GM23338 (cell line): ENCODE data around the gene DGKB. TPM values are rescaled to one million over a fixed set of nuclear protein-coding genes. Genes with fewer than 3 reads are reported as not detected.

Experiments
- ATAC-seq: fragments of 200-7000 bp; cut with Tn5 transposase; 3 replicates; pipeline ENCODE4 v1.9.1; 2020
- DNase-seq: peaks from one replicate; pipeline ENCODE4 v3.0.0-alpha.2; 2015; ENCODE audit warnings: low spot score
- H2AFZ ChIP-seq: fragments of 200-600 bp; sonication (generic); 2 replicates; pipeline ENCODE4 v1.8.0; 2016; ENCODE audit warnings: antibody characterized with exemption, mild to moderate bottlenecking, moderate library complexity
- H3F3A ChIP-seq: fragments of 200-600 bp; sonication (generic); replicated peaks from 2 replicates; pipeline ENCODE4 v1.8.0; 2017; ENCODE audit warnings: antibody characterized with exemption, mixed run types, low read depth
- H3K27ac ChIP-seq: fragments of 200-600 bp; sonication (generic); 2 replicates; pipeline ENCODE4 v1.6.1; 2016; ENCODE audit warnings: low read depth
- H3K27me3 ChIP-seq: fragments of 200-600 bp; sonication (generic); 2 replicates; pipeline ENCODE4 v1.8.0; 2016; ENCODE audit warnings: mild to moderate bottlenecking, mixed run types, moderate library complexity; ENCODE audit not compliant: insufficient read depth
- H3K36me3 ChIP-seq: fragments of 200-600 bp; sonication (generic); 2 replicates; pipeline ENCODE4 v1.8.0; 2016; ENCODE audit warnings: mild to moderate bottlenecking; ENCODE audit not compliant: insufficient read depth
- H3K4me1 ChIP-seq: fragments of 200-600 bp; sonication (generic); 2 replicates; pipeline ENCODE4 v1.8.0; 2016; ENCODE audit warnings: mild to moderate bottlenecking, moderate library complexity; ENCODE audit not compliant: insufficient read depth
- H3K4me2 ChIP-seq: fragments of 200-600 bp; sonication (generic); 2 replicates; pipeline ENCODE4 v1.7.1; 2017; ENCODE audit warnings: mixed run types
- H3K4me3 ChIP-seq: fragments of 200-600 bp; sonication (generic); 2 replicates; pipeline ENCODE4 v1.6.1; 2016; ENCODE audit warnings: mixed run types
- H3K79me2 ChIP-seq: fragments of 200-600 bp; sonication (generic); replicated peaks from 2 replicates; pipeline ENCODE4 v1.8.0; 2017; ENCODE audit warnings: mild to moderate bottlenecking; ENCODE audit not compliant: insufficient read depth
- H3K9me2 ChIP-seq: fragments of 200-600 bp; sonication (generic); 2 replicates; pipeline ENCODE4 v1.8.0; 2017; ENCODE audit not compliant: insufficient read depth
- H4K20me1 ChIP-seq: fragments of 200-600 bp; sonication (generic); replicated peaks from 2 replicates; pipeline ENCODE4 v1.8.0; 2017; ENCODE audit warnings: mild to moderate bottlenecking; ENCODE audit not compliant: insufficient read depth
- H3K27ac Mint-ChIP-seq: 2 replicates; pipeline ENCODE4 v1.8.0; 2020; ENCODE audit warnings: inconsistent platforms, mild to moderate bottlenecking, moderate library complexity, mixed read lengths
- H3K27me3 Mint-ChIP-seq: 3 replicates; pipeline ENCODE4 v1.8.0; 2022; ENCODE audit warnings: low read depth, mild to moderate bottlenecking, moderate library complexity, mixed read lengths, inconsistent platforms; ENCODE audit not compliant: insufficient read depth, poor library complexity
- H3K36me3 Mint-ChIP-seq: 3 replicates; pipeline ENCODE4 v1.8.0; 2021; ENCODE audit warnings: low read depth, mild to moderate bottlenecking, inconsistent platforms, moderate library complexity, mixed read lengths
- H3K4me1 Mint-ChIP-seq: 3 replicates; pipeline ENCODE4 v1.8.0; 2020; ENCODE audit warnings: mild to moderate bottlenecking, inconsistent platforms, mixed read lengths
- H3K4me3 Mint-ChIP-seq: 3 replicates; pipeline ENCODE4 v1.8.0; 2021; ENCODE audit warnings: moderate library complexity, mild to moderate bottlenecking, inconsistent platforms, mixed read lengths
- H3K9me3 Mint-ChIP-seq: 3 replicates; pipeline ENCODE4 v1.8.0; 2020; ENCODE audit warnings: moderate library complexity, mild to moderate bottlenecking, inconsistent platforms, mixed read lengths
- CREB1 ChIP-seq: fragments of 250-450 bp; sonication (Bioruptor Pico); IDR thresholded peaks from 2 replicates; pipeline ENCODE4 v1.5.0; 2020; ENCODE audit warnings: low read depth, mild to moderate bottlenecking, moderate library complexity
- EZH2 ChIP-seq: fragments of 200-600 bp; sonication (generic); IDR thresholded peaks from one replicate; pipeline ENCODE4 v1.8.0; 2017; ENCODE audit warnings: antibody characterized with exemption, mild to moderate bottlenecking, low read depth; ENCODE audit not compliant: unreplicated experiment
- JUNB ChIP-seq: IDR thresholded peaks from one replicate; pipeline ENCODE4 v1.6.1; 2016; ENCODE audit warnings: antibody characterized with exemption; ENCODE audit not compliant: unreplicated experiment
- NANOG ChIP-seq: IDR thresholded peaks from 2 replicates; pipeline ENCODE4 v1.6.1; 2016; ENCODE audit warnings: antibody characterized with exemption, borderline replicate concordance
- POLR2AphosphoS5 ChIP-seq: IDR thresholded peaks from 2 replicates; pipeline ENCODE4 v1.6.1; 2016; ENCODE audit warnings: antibody characterized with exemption, low read depth
- REST ChIP-seq: IDR thresholded peaks from one replicate; pipeline ENCODE4 v1.6.1; 2018; ENCODE audit warnings: antibody characterized with exemption; ENCODE audit not compliant: unreplicated experiment
- STAT1 ChIP-seq: IDR thresholded peaks from one replicate; pipeline ENCODE4 v1.6.1; 2016; ENCODE audit warnings: antibody characterized with exemption; ENCODE audit not compliant: unreplicated experiment
- ZNF114 ChIP-seq: fragments of 250-450 bp; sonication (Bioruptor Pico); IDR thresholded peaks from 2 replicates; pipeline ENCODE4 v1.5.0; 2020; ENCODE audit warnings: mild to moderate bottlenecking, moderate library complexity
- polyA plus RNA-seq: library from polyadenylated mRNA; unstranded; fragments of >200 nt; fragmentation: Nextera tagmentation; extraction: Ambion mirVana; gene quantifications from 2 replicates; pipeline ENCODE4 v1.2.1, GENCODE V29; 2016
- total RNA-seq: library from RNA; depleted of rRNA; stranded (reverse); fragments of >200 nt; shearing (Covaris generic); gene quantifications from 2 replicates; pipeline ENCODE4 v1.2.3, GENCODE V29; 2014
- TF ChIP-seq, protein P1 (sequence below): IDR thresholded peaks from 2 replicates; pipeline ENCODE4 v1.6.1; 2016; ENCODE audit warnings: antibody characterized with exemption

Gene DGKB
- total and polyA plus RNA-seq, 2 experiments from 2014 or later: 4.8 to 11.5 TPM

DNA sequence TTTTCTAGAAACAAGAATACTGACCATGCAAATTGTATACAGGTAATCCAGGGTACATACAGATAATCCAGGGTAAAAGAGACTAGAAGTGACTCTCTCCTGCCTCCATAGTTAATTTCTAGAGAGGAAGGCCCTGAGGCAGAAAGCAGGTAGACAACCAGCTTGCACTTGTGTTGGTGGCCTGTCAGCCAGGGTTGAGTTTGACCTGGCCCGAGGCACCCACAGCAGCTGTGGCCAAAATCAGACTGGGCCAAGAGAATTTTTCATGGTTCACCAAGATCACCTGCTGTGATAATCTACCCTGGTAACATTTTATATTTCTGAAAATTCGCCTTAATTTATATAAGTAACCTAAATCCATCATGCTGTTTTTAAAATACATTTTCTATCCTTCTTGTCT is 526.6 kb downstream of the DGKB start (continued):
- TF ChIP-seq REST: no peak
- no peak for TF ChIP-seq EZH2
- TF ChIP-seq CREB1 (CRISPR knock-in tag): no peak
- TF ChIP-seq NANOG: no peak
- TF ChIP-seq STAT1: no peak
- TF ChIP-seq ZNF114 (CRISPR knock-in tag): no peak

DNA sequence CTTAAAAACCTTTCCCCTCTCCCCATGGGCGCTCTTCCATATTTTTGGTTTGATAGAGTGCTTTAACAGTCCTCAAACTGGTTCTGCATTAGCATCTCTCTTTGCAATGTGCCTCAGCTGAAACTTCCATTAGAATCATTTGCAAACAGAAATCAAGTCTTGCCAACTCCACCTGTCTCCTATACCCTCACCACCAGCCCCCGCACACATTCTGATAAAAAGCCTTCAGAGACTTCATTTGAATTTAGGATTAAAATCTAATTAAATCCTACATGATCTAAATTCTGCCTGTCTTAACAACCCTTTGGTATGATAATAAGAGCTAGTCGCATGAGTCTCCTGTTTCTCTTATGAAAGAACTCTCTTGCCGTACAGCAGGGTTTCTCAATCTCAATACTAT is 528.2 kb downstream of the DGKB start:
- no peaks in the 10 kb centered on the region for H3K36me3 ChIP-seq
- H2AFZ ChIP-seq: no peak overlapping the region
- H3K4me3 Mint-ChIP-seq: no peak overlapping the region
- peaks cover 19% of the 10 kb centered on the region for H3K4me1 ChIP-seq
- no peak for DNase-seq
- peaks cover 2% of the 10 kb centered on the region for H3K27me3 Mint-ChIP-seq
- no peak overlapping the region for H3K4me3 ChIP-seq
- H3K27ac Mint-ChIP-seq: no peak overlapping the region; the same call in 1 of the 2 replicates
- H3F3A ChIP-seq: no peaks in the 10 kb centered on the region
- no peaks in the 10 kb centered on the region for H3K79me2 ChIP-seq
- H3K4me2 ChIP-seq: peak overlapping the region; percentile 67
- no peaks in the 10 kb centered on the region for H4K20me1 ChIP-seq
- no peak for TF ChIP-seq EZH2
- TF ChIP-seq CREB1 (CRISPR knock-in tag): no peak
- no peak for TF ChIP-seq STAT1
- no peak for TF ChIP-seq POLR2AphosphoS5
- TF ChIP-seq NANOG: no peak
- TF ChIP-seq, protein P1, sequence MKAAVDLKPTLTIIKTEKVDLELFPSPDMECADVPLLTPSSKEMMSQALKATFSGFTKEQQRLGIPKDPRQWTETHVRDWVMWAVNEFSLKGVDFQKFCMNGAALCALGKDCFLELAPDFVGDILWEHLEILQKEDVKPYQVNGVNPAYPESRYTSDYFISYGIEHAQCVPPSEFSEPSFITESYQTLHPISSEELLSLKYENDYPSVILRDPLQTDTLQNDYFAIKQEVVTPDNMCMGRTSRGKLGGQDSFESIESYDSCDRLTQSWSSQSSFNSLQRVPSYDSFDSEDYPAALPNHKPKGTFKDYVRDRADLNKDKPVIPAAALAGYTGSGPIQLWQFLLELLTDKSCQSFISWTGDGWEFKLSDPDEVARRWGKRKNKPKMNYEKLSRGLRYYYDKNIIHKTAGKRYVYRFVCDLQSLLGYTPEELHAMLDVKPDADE: no peak
- ATAC-seq: no peak
- H3K27ac ChIP-seq: no peak overlapping the region
- H3K27me3 ChIP-seq: no peaks in the 10 kb centered on the region
- peaks cover 31% of the 10 kb centered on the region for H3K4me1 Mint-ChIP-seq
- peaks cover 4% of the 10 kb centered on the region; the same call in 1 of the 3 replicates for H3K36me3 Mint-ChIP-seq
- H3K9me3 Mint-ChIP-seq: peaks cover 2% of the 10 kb centered on the region; the same call in 1 of the 3 replicates
- peaks cover 15% of the 10 kb centered on the region for H3K9me2 ChIP-seq

DNA sequence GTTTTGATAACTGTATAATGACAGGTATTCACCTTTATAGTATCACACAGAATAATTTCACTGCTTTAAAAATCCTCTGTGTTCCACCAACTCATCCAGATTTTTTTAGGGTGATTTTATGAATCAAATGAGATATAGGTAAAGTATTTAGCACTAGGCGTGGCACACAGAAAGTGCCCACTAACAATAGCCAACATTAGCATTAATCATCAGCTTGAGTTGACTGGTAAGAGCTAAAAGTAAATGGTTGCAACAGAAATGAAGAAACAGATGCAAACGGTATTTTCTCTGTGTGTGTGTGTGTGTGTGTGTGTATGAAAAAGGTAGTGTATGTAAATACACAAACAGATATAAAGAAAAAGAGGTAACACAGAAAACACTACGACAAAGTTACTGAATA is 534.3 kb downstream of the DGKB start:
- no peaks in the 10 kb centered on the region for H3K9me2 ChIP-seq
- Mint-ChIP-seq H3K27ac (no peak overlapping the region), H3K4me1 (no peaks in the 10 kb centered on the region), H3K9me3 (peaks cover 17% of the 10 kb centered on the region; the same call in 2 of the 3 replicates), H3K4me3 (no peak overlapping the region), H3K27me3 (no peaks in the 10 kb centered on the region), H3K36me3 (no peaks in the 10 kb centered on the region)
- no peaks in the 10 kb centered on the region for H3F3A ChIP-seq
- H3K4me2 ChIP-seq: no peak overlapping the region
- H4K20me1 ChIP-seq: no peaks in the 10 kb centered on the region
- no peaks in the 10 kb centered on the region for H3K36me3 ChIP-seq
- no peak overlapping the region for H3K4me3 ChIP-seq
- no peak for ATAC-seq
- no peak overlapping the region for H2AFZ ChIP-seq
- no peaks in the 10 kb centered on the region for H3K4me1 ChIP-seq
- DNase-seq: no peak
- no peak for TF ChIP-seq JUNB
- TF ChIP-seq STAT1: no peak
- TF ChIP-seq, protein P1: no peak
- H3K79me2 ChIP-seq: no peaks in the 10 kb centered on the region
- H3K27me3 ChIP-seq: no peaks in the 10 kb centered on the region
- no peak overlapping the region for H3K27ac ChIP-seq
